Measurements from ENCODE around the gene LPCAT2. TPM values are rescaled to one million over a fixed set of nuclear protein-coding genes. Genes with fewer than 3 reads are reported as not detected.

LPCAT2 gene
- total and polyA plus RNA-seq, 2 of the 8 experiments (the other 6 are each of a cell fraction or from before 2014, with no cell fraction given): 2.2 to 10.6 TPM

- FAIRE-seq (no peak), DNase-seq (ENCODE audit: low read depth in 1 of 2, low spot score in 2 of 2) (no peak)
- no peak overlapping the region for H3K56ac ChIP-seq (replicated peaks; ENCODE audit: insufficient read length, low read depth, low read length)
- ChIA-PET POLR2A (ENCODE audit: partially characterized antibody) (interaction anchor here (0.7 kb wide), 1 partner anchor 717 kb away, joined by 3 read pairs; no protein-coding TSS in a partner anchor), CTCF (ENCODE audit: partially characterized antibody) (interaction anchor here (0.5 to 3.1 kb wide), 3 partner anchors 16 to 64 kb away, joined by 4 to 21 read pairs (median 4); no protein-coding TSS in a partner anchor)
- H3K79me1 ChIP-seq (ENCODE audit: low read depth, low read length): no peaks in the 10 kb centered on the region
- 79% methylated on average over 2 of the region's 2 CpGs; no CpG with 5 or more reads in 1 of the 2 experiments for WGBS, 2 experiments (ENCODE audit: extremely low coverage in 1 of 2, insufficient coverage in 1 of 2, insufficient read length in 1 of 2, insufficient replicate concordance in 2 of 2, low coverage in 1 of 2, low lambda C conversion rate in 2 of 2, missing lambda C conversion rate in 1 of 2)
- no peak overlapping the region for H3K14ac ChIP-seq (ENCODE audit: insufficient read length)
- H2BK5ac ChIP-seq (ENCODE audit: low read depth, low read length): no peak overlapping the region
- H3K23ac ChIP-seq (ENCODE audit: insufficient read length): no peak overlapping the region
- H3K18ac ChIP-seq (ENCODE audit: extremely low read depth, low read length): no peak overlapping the region
- H3K4me1 ChIP-seq (replicated peaks in 1 of 4; ENCODE audit: control insufficient read depth in 3 of 4, insufficient read depth in 4 of 4, low read length in 3 of 4): no peaks in the 10 kb centered on the region
- no peak overlapping the region for H2BK20ac ChIP-seq (ENCODE audit: low read length)
- no peak overlapping the region for H4K91ac ChIP-seq (replicated peaks; ENCODE audit: insufficient read length, low read length)
- no peak overlapping the region for H2BK12ac ChIP-seq (ENCODE audit: low read depth, low read length)
- H2AFZ ChIP-seq (ENCODE audit: low read length): no peak overlapping the region
- no peak overlapping the region for H4K8ac ChIP-seq (ENCODE audit: extremely low read depth, insufficient read depth, low read length)
- no peak overlapping the region for H2BK15ac ChIP-seq (ENCODE audit: low read length)
- no peak overlapping the region for H3K4ac ChIP-seq (replicated peaks; ENCODE audit: insufficient read length, low read depth, low read length)
- H3K79me2 ChIP-seq (ENCODE audit: control insufficient read depth in 1 of 2, insufficient read depth in 2 of 2, low read length in 2 of 2): no peaks in the 10 kb centered on the region
- H3K27ac ChIP-seq (ENCODE audit: low read depth, low read length): no peak overlapping the region
- no peaks in the 10 kb centered on the region for H4K20me1 ChIP-seq (replicated peaks in 1 of 2; ENCODE audit: control insufficient read depth in 1 of 2, insufficient read depth in 2 of 2, low read length in 2 of 2)
- H3K27me3 ChIP-seq (replicated peaks in 1 of 4; ENCODE audit: control insufficient read depth in 3 of 4, extremely low read depth in 1 of 4, insufficient read depth in 3 of 4, low read length in 3 of 4): no peaks in the 10 kb centered on the region
- H3K36me3 ChIP-seq (ENCODE audit: control insufficient read depth in 2 of 4, insufficient read depth in 4 of 4, low read length in 3 of 4): no peaks in the 10 kb centered on the region
- H3K9ac ChIP-seq (replicated peaks in 1 of 4; ENCODE audit: extremely low read depth in 1 of 4, low read depth in 3 of 4, low read length in 3 of 4): no peak overlapping the region
- H2BK120ac ChIP-seq (replicated peaks; ENCODE audit: low read depth, low read length): no peak overlapping the region
- no peak overlapping the region for H3K4me3 ChIP-seq (ENCODE audit: extremely low read depth in 1 of 4, insufficient read depth in 2 of 4, low read depth in 3 of 4, low read length in 4 of 4)
- TF ChIP-seq TAF7 (optimal IDR thresholded peaks at IDR 0.05; ENCODE audit: borderline replicate concordance, low read depth, low read length): no peak
- no peak for TF ChIP-seq FOSL1 (IDR thresholded peaks at IDR 0.05; ENCODE audit: insufficient read depth, low read depth, low read length)
- no peak for TF ChIP-seq CBX5 (IDR thresholded peaks at IDR 0.05; ENCODE audit: low read depth, low read length)
- no peak for TF ChIP-seq TAF1 (IDR thresholded peaks at IDR 0.05; ENCODE audit: low read depth, low read length)
- H4K5ac ChIP-seq (ENCODE audit: insufficient read length, low read depth, low read length): no peak overlapping the region
- H3K9me3 ChIP-seq (ENCODE audit: insufficient read depth in 2 of 2, low read depth in 1 of 2, low read length in 1 of 2): no peaks in the 10 kb centered on the region
- no peak overlapping the region for H3K4me2 ChIP-seq (ENCODE audit: insufficient read depth in 1 of 2, low read depth in 2 of 2, low read length in 2 of 2)
- H2AK5ac ChIP-seq (ENCODE audit: low read depth, low read length): no peak overlapping the region
- H3K23me2 ChIP-seq (ENCODE audit: low read depth, low read length): no peaks in the 10 kb centered on the region
These were observed 20.1 kb downstream of the LPCAT2 start for GRCh38 chr16:55529018-55529417.
